Measurements from ENCODE around the gene RAB12.
"Not testable (repeated sequence)": the region's sequence is repeated elsewhere in the genome, so short reads cannot be mapped to it uniquely, and the experiment has no call there.

RAB12 gene

GRCh38 chr18:8611916-8612576, 2.8 kb downstream of the RAB12 start:
- in situ Hi-C loops (cut with HindIII; ENCODE audit: low sequenced_read_pairs) = no loop called here

DNA sequence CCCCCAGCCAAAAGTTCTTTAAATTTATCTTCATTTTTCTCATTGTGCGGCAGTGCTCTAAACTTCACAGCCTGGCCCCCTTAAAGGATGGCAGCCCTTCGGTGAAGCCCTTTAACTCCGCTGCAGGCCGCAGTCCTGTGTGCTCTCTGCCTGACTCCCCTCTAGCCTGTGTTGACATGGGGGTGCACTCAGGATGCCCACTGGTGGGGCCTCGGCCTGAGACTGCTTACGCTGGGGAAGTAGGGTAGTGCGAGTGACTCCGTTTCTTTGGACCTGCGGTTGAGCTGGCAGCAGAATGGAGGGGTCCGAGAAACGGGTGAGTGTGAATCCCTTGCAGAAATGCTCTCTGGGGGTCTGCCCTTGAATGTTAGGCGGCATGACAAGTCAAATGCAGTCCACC, 5.6 kb downstream of the RAB12 start:
- in situ Hi-C loops (cut with HindIII; ENCODE audit: low sequenced_read_pairs) = no loop called here

DNA sequence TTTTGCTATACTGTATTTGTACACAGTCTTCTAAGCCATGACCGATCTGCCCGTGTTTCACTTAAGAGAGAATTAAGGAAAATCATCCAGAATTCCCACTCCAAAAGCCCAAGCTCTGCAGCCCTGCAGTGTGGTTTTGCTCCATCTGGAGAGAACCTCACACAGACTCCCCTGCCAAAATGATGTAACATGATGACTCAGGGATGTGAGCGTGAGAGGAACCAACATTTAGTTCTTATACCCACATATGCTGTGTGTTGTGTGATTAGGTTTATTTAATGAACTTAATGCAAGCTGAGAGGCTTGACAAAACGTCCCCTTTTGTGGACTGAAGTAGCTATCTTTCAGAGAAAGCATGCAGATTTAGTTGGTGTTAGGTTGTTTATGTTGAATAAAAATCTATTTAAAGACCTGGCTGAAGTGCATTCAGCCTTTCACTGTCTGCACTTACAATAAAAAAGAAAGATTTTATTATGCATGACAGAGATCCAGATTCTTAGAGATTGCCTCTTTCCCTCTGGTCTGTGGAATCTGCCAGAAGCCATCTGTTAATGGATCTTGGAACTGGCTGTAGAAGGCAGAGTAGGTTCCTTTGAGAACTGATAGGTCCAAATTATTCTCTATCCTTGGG, 6.3 kb downstream of the RAB12 start:
- in situ Hi-C loops (cut with HindIII; ENCODE audit: low sequenced_read_pairs) = no loop called here

DNA sequence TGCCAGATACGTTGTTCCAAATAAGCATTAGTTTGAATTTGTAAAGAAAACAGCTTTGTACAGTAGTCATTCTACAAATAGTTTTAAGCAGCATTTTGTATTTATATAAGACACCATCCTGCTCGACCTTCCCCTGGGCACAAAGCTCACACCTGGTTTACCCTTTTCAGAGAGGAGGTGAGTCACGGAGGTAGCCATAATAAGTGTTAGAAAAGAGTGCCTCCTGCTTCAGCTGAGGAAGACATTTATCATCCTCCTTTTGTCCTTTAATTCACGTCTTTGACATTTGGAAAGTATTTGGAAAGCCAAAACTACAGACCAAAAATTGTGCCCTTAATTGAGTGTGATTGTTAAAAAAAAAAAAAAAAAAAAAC, 6.8 kb downstream of the RAB12 start:
- in situ Hi-C loops (cut with HindIII; ENCODE audit: low sequenced_read_pairs) = no loop called here

DNA sequence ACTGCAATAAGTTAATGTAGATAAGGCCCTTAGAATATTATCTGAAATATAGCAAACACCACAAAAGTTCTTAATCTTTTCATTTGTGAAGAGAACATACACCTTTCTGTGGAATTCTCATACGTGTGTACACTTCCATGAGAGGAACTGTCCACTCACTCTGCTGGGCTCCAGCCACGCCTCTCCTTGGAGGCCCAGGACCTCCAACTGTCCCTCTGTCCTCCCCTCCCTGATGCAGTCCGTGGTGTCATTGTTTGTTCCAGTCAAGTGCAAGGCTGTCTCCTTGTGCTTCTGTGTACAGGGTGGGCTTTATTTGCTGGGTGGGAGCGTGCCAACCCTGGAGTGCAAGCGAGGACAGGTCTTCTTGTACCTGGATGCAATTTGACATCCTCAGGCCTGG, 8.7 kb downstream of the RAB12 start:
- in situ Hi-C loops (cut with HindIII; ENCODE audit: low sequenced_read_pairs) = no loop called here

DNA sequence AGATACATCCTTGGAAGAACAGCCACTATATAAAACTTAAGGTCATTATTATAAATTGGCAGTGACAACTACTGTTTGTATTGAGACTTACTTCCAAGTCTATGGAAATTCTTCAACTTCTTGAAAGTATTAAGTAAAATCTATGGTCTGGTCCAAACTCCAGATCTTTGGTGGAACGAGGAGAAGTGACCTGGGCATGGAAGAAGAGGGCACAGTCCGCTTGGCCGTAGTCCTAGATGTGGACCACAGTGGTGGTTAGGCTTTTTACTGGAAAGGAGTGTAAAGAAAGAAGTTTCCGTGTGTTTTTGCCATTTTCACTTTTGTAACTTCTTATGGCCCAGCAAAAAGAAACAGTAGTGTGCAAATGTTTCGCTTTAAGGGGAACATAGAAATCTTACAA, 9.8 kb downstream of the RAB12 start:
- in situ Hi-C loops (cut with HindIII; ENCODE audit: low sequenced_read_pairs) = no loop called here

- in situ Hi-C loops (cut with HindIII; ENCODE audit: low sequenced_read_pairs) = no loop called here
Measured at GRCh38 chr18:8619835-8620577, 10.8 kb downstream of the RAB12 start.

GRCh38 chr18:8620845-8621244, 11.6 kb downstream of the RAB12 start:
- in situ Hi-C loops (cut with HindIII; ENCODE audit: low sequenced_read_pairs) = no loop called here

DNA sequence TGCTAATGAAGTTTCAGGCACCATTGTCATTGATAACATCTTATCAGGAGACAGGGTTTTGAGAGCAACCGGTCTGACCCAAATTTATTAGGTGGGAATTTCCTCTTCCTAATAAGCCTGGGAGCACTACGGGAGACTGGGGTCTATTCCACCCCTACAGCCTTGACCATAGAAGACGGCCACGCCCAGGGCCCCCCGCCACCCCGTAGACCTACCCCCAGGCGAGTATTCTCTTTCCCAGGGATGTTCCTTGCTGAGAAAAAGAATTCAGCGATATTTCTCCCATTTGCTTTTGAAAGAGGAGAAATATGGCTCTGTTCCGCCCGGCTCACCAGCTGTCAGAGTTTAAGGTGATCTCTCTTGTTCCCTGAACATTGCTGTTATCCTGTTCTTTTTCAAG, 13.4 kb downstream of the RAB12 start:
- in situ Hi-C loops (cut with HindIII; ENCODE audit: low sequenced_read_pairs) = not testable (repeated sequence)

DNA sequence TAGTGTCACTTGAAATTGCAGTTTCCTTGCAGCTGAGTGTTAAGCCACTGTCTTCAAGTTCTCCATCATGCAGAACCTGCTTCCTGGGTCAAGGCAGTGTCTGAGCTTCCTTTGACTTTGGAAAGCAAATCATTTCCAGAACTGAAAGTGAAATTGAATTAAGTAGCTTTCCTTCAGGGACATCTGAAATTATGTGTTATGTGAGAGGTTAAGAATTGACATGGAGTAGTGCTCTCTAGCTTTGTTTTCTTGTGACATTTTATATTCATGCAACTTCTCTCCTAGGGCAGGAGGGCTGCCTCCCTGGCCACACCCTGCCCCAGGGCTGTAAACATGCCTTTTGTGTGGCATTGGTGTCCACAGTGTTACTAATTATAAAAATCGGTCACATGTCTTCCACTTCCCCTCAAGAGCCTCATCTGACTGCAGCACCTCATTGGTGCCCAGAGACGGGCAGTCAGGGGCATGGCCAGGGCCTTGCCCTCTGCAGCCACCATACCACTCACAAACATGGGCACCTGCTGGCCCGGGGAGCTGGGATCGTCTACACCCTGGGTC, 14.4 kb downstream of the RAB12 start:
- in situ Hi-C loops (cut with HindIII; ENCODE audit: low sequenced_read_pairs) = no loop called here

DNA sequence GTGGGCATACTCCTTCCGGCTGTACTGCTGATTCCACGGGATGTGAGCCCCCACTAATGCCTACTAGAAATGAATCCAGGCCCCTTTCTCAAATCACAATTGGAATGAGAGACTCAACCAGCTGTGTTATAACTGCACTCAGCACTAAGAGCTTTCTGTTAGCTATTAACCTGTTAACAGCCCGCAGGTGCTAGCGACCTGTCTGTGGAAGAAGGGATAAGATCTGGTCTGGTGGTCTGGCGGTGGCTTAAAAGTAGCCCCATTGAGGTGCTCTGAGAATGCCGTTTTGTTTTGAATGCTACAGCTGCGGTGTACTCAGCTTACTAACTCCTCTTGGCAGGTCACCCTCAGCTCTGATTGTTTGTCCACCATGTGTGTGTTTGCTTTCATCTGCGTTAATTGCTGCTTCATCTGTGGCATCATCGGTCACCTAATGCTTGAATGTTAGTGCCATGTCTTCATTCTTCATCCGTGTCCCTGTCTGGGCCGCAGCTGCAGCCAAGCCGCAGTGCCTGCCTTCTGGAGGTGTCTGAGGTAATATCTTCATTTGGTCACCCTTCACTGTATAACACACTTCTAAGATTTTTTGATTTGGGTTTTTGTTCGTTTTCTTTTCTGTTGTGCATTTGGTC, 16.3 kb downstream of the RAB12 start:
- in situ Hi-C loops (cut with HindIII; ENCODE audit: low sequenced_read_pairs) = no loop called here

GRCh38 chr18:8626414-8627106, 17.3 kb downstream of the RAB12 start:
- in situ Hi-C loops (cut with HindIII; ENCODE audit: low sequenced_read_pairs) = no loop called here

DNA sequence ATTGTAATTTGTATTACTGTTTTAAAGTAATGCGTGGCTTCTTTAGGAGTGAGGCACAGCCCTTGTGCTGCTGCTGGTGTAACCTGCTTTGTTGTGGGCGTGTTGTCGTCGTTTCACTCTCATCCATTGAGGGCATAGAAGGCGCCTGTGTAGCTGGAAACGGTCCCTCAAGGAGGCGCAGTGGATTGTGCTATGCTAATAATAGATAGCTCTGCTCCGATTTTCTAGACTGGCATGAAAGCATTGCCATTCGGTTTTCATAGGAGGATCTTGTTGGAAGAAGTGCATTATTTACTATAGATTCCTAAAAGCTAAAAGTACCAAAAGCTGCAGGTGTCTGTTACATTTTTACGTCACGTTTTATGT, 17.9 kb downstream of the RAB12 start:
- in situ Hi-C loops (cut with HindIII; ENCODE audit: low sequenced_read_pairs) = no loop called here

DNA sequence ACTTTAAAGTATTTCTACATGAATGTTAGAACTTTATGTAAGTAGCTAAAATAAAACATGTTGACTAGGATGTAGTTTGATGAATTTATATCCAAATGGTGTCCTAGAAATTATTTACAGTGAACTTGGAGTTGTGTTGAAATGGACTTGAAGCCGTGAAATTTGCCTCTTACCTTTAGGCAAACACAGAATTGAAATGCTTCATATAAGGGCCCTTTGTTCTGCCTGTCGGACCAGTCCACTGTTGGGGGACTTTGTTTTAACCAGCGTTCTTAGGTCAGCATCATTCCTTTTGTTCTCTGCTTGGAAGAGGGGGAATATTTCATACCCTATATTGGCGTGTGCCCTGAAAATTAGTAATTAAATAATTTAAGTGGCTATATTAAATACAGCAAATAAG, 18.3 kb downstream of the RAB12 start:
- in situ Hi-C loops (cut with HindIII; ENCODE audit: low sequenced_read_pairs) = no loop called here

DNA sequence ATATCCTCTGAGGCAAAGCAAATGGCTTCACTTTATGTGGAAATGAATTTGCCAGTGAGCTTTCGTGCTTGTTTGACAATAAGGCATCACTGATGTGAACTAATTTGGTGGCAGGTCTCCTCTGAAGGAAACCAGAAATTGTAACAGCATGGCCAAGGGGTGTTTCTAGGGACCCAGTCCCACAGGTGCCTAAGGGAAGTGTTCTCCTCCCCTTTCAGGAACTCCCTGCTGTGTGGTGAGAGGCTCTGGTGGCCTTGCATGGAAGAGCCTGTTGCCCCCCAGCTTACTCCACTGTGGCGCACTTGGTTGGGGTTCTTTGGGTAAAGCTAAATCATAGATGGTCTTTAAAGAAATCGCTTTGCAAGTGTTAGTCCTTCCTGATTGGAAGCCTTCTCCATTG, 20.4 kb downstream of the RAB12 start:
- in situ Hi-C loops (cut with HindIII; ENCODE audit: low sequenced_read_pairs) = no loop called here

- in situ Hi-C loops (cut with HindIII; ENCODE audit: low sequenced_read_pairs) = no loop called here
Measured at GRCh38 chr18:8630546-8630945, 21.3 kb downstream of the RAB12 start.

DNA sequence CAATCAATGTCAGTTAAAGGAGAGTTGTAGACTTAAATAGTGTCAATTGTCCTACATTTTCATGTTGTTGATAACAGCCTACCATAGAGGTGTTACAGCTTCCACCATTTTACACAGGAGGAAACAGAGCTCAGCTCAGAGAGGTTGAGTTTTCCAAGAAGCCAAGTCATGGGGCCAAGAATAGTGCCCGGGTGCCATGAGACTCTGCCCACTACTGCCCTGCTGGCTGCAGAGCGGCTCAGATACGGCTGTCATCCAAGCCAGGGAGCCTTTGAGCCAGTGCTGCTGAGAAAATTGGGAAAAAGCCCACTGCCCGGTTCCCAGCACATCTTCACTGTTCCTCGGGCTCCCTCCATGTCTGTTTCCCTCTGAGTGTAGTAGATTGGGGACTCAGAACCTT, 22.0 kb downstream of the RAB12 start:
- in situ Hi-C loops (cut with HindIII; ENCODE audit: low sequenced_read_pairs) = no loop called here

GRCh38 chr18:8632386-8632785, 23.1 kb downstream of the RAB12 start:
- in situ Hi-C loops (cut with HindIII; ENCODE audit: low sequenced_read_pairs) = no loop called here

GRCh38 chr18:8634508-8634907, 25.3 kb downstream of the RAB12 start:
- in situ Hi-C loops (cut with HindIII; ENCODE audit: low sequenced_read_pairs) = no loop called here

DNA sequence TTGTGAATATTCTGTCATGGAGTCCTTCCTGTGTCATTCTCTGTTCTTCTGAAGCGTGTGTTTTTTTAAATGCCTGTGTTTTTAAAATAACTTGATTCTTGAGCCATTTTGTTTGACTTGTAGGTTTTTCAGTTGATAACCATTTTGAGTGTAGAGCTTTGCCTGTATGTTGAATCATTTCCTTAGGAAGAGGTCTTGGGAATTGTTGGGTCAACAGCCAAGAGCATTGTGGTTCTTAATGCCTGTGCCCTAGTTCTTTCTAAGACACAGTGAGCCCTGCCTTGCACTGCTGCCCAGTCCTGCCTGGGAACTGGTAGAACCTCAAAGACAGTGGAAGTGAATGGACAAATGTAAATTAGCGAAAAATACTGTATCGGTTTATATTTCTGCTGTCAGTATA, 25.9 kb downstream of the RAB12 start:
- in situ Hi-C loops (cut with HindIII; ENCODE audit: low sequenced_read_pairs) = no loop called here

DNA sequence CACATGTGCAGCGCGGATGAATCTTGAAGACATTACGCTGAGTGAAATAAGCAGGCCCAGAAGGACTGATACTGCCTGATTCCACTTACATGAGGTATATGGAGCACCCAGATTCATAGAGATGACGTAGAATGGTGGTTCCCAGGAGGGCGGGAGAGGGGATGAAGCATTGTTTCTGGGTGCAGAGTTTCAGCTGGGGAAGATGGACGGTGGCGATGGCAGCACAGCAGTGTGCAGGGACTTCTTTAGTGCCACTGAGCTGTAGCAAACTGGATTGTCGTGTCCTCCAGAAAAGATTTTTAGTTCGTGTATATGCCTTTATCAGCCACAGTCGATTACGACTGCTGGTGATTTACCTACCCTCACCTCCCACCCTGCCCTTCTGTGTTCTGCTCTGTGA, 30.5 kb downstream of the RAB12 start:
- in situ Hi-C loops (cut with HindIII; ENCODE audit: low sequenced_read_pairs) = no loop called here

Measured in DLD1 (cell line).